Measurements from ENCODE around the gene ZBTB45. TPM values are rescaled to one million over a fixed set of nuclear protein-coding genes. Genes with fewer than 3 reads are reported as not detected.
"Not testable (repeated sequence)": the region's sequence is repeated elsewhere in the genome, so short reads cannot be mapped to it uniquely, and the experiment has no call there.

ZBTB45 gene
- total RNA-seq, 1 donor from 2014 or later, result 20.2 TPM

- Mint-ChIP-seq H3K4me3 (no peak overlapping the region), H3K27ac (no peak overlapping the region), H3K9me3 (peaks cover 5% of the 10 kb centered on the region), H3K36me3 (peaks cover under 1% of the 10 kb centered on the region), H3K4me1 (ENCODE audit: unreplicated experiment) (peaks cover under 1% of the 10 kb centered on the region), H3K27me3 (no peaks in the 10 kb centered on the region)
- no peak for DNase-seq (ENCODE audit: extremely low spot score, unreplicated experiment)
- TF ChIP-seq CTCF (conservative IDR thresholded peaks at IDR 0.05), result no peak
Measured at GRCh38 chr19:58510084-58510862, 9.3 kb downstream of the ZBTB45 start.

GRCh38 chr19:58509731-58510083, 9.9 kb downstream of the ZBTB45 start:
- no peaks in the 10 kb centered on the region for H3K36me3 Mint-ChIP-seq
- no peak for TF ChIP-seq CTCF (conservative IDR thresholded peaks at IDR 0.05)
- no peaks in the 10 kb centered on the region for H3K27me3 Mint-ChIP-seq
- peaks cover 5% of the 10 kb centered on the region for H3K9me3 Mint-ChIP-seq
- no peak overlapping the region for H3K27ac Mint-ChIP-seq
- no peak for DNase-seq (ENCODE audit: extremely low spot score, unreplicated experiment)
- H3K4me3 Mint-ChIP-seq, result no peak overlapping the region
- H3K4me1 Mint-ChIP-seq (ENCODE audit: unreplicated experiment), result no peaks in the 10 kb centered on the region

- H3K36me3 Mint-ChIP-seq; H3K27me3 Mint-ChIP-seq; DNase-seq (ENCODE audit: extremely low spot score, unreplicated experiment); H3K9me3 Mint-ChIP-seq; H3K27ac Mint-ChIP-seq; H3K4me3 Mint-ChIP-seq; H3K4me1 Mint-ChIP-seq (ENCODE audit: unreplicated experiment): not testable (repeated sequence)
Measured at GRCh38 chr19:58507602-58508223, 11.9 kb downstream of the ZBTB45 start.

- Mint-ChIP-seq H3K36me3 (no peaks in the 10 kb centered on the region), H3K9me3 (peaks cover 13% of the 10 kb centered on the region), H3K27ac (no peak overlapping the region), H3K4me1 (ENCODE audit: unreplicated experiment) (peaks cover 14% of the 10 kb centered on the region), H3K4me3 (peak overlapping the region; percentile 96), H3K27me3 (no peaks in the 10 kb centered on the region)
- no peak for DNase-seq (ENCODE audit: extremely low spot score, unreplicated experiment)
- no peak for TF ChIP-seq CTCF (conservative IDR thresholded peaks at IDR 0.05)
Measured at GRCh38 chr19:58500242-58500641, 19.4 kb downstream of the ZBTB45 start.

GRCh38 chr19:58499021-58499927, 20.3 kb downstream of the ZBTB45 start:
- DNase-seq (ENCODE audit: extremely low spot score, unreplicated experiment), result peak; percentile 99
- H3K4me1 Mint-ChIP-seq (ENCODE audit: unreplicated experiment), result peaks cover 14% of the 10 kb centered on the region
- peak overlapping the region; percentile 96 for H3K4me3 Mint-ChIP-seq
- peak; percentile 65 for TF ChIP-seq CTCF (conservative IDR thresholded peaks at IDR 0.05)
- H3K36me3 Mint-ChIP-seq, result no peaks in the 10 kb centered on the region
- no peaks in the 10 kb centered on the region for H3K27me3 Mint-ChIP-seq
- peak overlapping the region; percentile 96 for H3K27ac Mint-ChIP-seq
- peaks cover 13% of the 10 kb centered on the region for H3K9me3 Mint-ChIP-seq

Data from type B pancreatic cell (in vitro differentiated cells).